K562 (cell line): ENCODE data around the gene JAKMIP2. TPM values are rescaled to one million over a fixed set of nuclear protein-coding genes. Genes with fewer than 3 reads are reported as not detected.

Experiments used
- ATAC-seq: fragments of 200-7000 bp; cut with Tn5 transposase; 3 replicates; pipeline ENCODE4 v1.9.1; 2020; ENCODE audit warnings: moderate library complexity
- BruUV-seq: library from RNA; stranded (reverse); fragments of 400-500 nt; replicated peaks from 2 replicates; lab custom pipeline; 2021; lab: Mats Ljungman, UMichigan
- CTCF ChIA-PET: fragments of 300-600 bp; formaldehyde crosslinking; extraction: SDS; loops from one replicate; lab custom pipeline; 2021; ENCODE audit warnings: low intra/inter-chr PET ratio; lab: Yijun Ruan, JAX
- POLR2A ChIA-PET: fragments of 300-600, 350-650 bp; sonication (Branson Sonifier 250); formaldehyde crosslinking; extraction: SDS; loops from one replicate; lab custom pipeline; 2021; ENCODE audit warnings: antibody characterized with exemption, inconsistent platforms; lab: Yijun Ruan, JAX
- DNase-seq, 4 experiments: peaks; one replicate each; pipeline versions ENCODE4 v3.0.0 to v3.0.0-alpha.2; 2011 to 2018; ENCODE audit warnings: low spot score in 3 of 4, mixed read lengths in 3 of 4; ENCODE audit errors: extremely low read depth in 1 of 4
- FAIRE-seq: peaks from 2 replicates; lab custom pipeline; 2011; peaks lifted over from hg19 to GRCh38; lab: Jason Lieb, UNC
- H2AFZ ChIP-seq: 2 replicates; pipeline ENCODE4 v1.6.0; 2011; ENCODE audit warnings: low read depth, low read length, control low read depth, inconsistent platforms
- H3K27ac ChIP-seq: fragments of 200-600 bp; 3 replicates; pipeline ENCODE4 v1.8.0; 2011; ENCODE audit warnings: low read depth, mild to moderate bottlenecking, control low read depth, inconsistent platforms, low read length, moderate library complexity, mixed read lengths; ENCODE audit errors: extremely low read depth
- H3K27me3 ChIP-seq, 2 experiments: fragments of 300-600 bp in 1 of 2; 2 replicates in 1 of 2; 3 replicates in 1 of 2; pipeline versions ENCODE4 v1.6.0 to v1.8.0; 2011; ENCODE audit warnings: inconsistent platforms in 2 of 2, low read length in 2 of 2, mild to moderate bottlenecking in 1 of 2, mixed read lengths in 1 of 2, moderate library complexity in 1 of 2; ENCODE audit not compliant: control insufficient read depth in 2 of 2, insufficient read depth in 2 of 2
- H3K36me3 ChIP-seq: fragments of 300-600 bp; 3 replicates; pipeline ENCODE4 v1.8.0; 2011; ENCODE audit warnings: mild to moderate bottlenecking, low read length, inconsistent platforms; ENCODE audit not compliant: control insufficient read depth, insufficient read depth
- H3K4me1 ChIP-seq, 2 experiments: fragments of 200-600 bp in 1 of 2; replicated peaks in 1 of 2; 2 replicates in 1 of 2; 3 replicates in 1 of 2; pipeline versions ENCODE4 v1.5.1 to v1.8.0; 2011; ENCODE audit warnings: inconsistent platforms in 2 of 2, low read length in 2 of 2, mild to moderate bottlenecking in 1 of 2, mixed read lengths in 1 of 2, moderate library complexity in 1 of 2; ENCODE audit not compliant: control insufficient read depth in 2 of 2, insufficient read depth in 2 of 2
- H3K4me2 ChIP-seq: 2 replicates; pipeline ENCODE4 v1.6.1; 2011; ENCODE audit warnings: low read length, control low read depth, inconsistent platforms, mixed read lengths; ENCODE audit not compliant: insufficient read depth
- H3K4me3 ChIP-seq: fragments of 200-600 bp; sonication (generic), shearing (Covaris generic); 2 replicates; pipeline ENCODE4 v1.5.1; 2016; ENCODE audit warnings: control low read depth, inconsistent platforms
- H3K79me2 ChIP-seq: fragments of 200-600 bp; 3 replicates; pipeline ENCODE4 v1.8.0; 2011; ENCODE audit warnings: low read length, inconsistent platforms; ENCODE audit not compliant: control insufficient read depth, insufficient read depth
- H3K9ac ChIP-seq, 2 experiments: 2 replicates each; pipeline versions ENCODE4 v1.6.0 to v1.6.1; 2011; ENCODE audit warnings: low read depth in 2 of 2, low read length in 2 of 2, control low read depth in 1 of 2, inconsistent platforms in 1 of 2, mild to moderate bottlenecking in 1 of 2, mixed read lengths in 1 of 2; ENCODE audit not compliant: insufficient read depth in 1 of 2
- H3K9me1 ChIP-seq: one replicate; pipeline ENCODE4 v1.6.0; 2011; ENCODE audit warnings: inconsistent platforms, mild to moderate bottlenecking, low read length, moderate library complexity; ENCODE audit not compliant: control insufficient read depth, insufficient read depth
- H3K9me3 ChIP-seq: replicated peaks from 2 replicates; pipeline ENCODE4 v1.5.1; 2011; ENCODE audit warnings: low read depth, low read length, inconsistent platforms; ENCODE audit not compliant: control insufficient read depth, insufficient read depth
- H4K20me1 ChIP-seq: replicated peaks from 2 replicates; pipeline ENCODE4 v1.6.1; 2011; ENCODE audit warnings: low read length, inconsistent platforms, mixed read lengths; ENCODE audit not compliant: control insufficient read depth, insufficient read depth
- CREB1 ChIP-seq, 2 experiments: sonication (generic) in 1 of 2; formaldehyde crosslinking in 1 of 2; IDR thresholded peaks; 2 replicates each; pipeline versions ENCODE4 v1.6.1 to v1.8.0; 2012 to 2022; ENCODE audit warnings: inconsistent platforms in 1 of 2, mild to moderate bottlenecking in 1 of 2, missing genetic modification reagents in 1 of 2, moderate library complexity in 1 of 2
- E2F8 ChIP-seq: fragments of 450-650 bp; IDR thresholded peaks from 2 replicates; pipeline ENCODE4 v1.7.1; 2018; ENCODE audit warnings: mild to moderate bottlenecking, low read depth; ENCODE audit not compliant: partially characterized antibody
- EWSR1 ChIP-seq: fragments of 450-650 bp; IDR thresholded peaks from 2 replicates; pipeline ENCODE4 v1.6.1; 2018; ENCODE audit warnings: borderline replicate concordance, mild to moderate bottlenecking, low read depth, moderate library complexity; ENCODE audit not compliant: partially characterized antibody
- HDAC2 ChIP-seq: fragments of 450-650 bp; IDR thresholded peaks from 2 replicates; pipeline ENCODE4 v1.6.1; 2016; ENCODE audit warnings: mild to moderate bottlenecking
- HNRNPUL1 ChIP-seq: fragments of 200-400 bp; formaldehyde crosslinking; IDR thresholded peaks from 2 replicates; pipeline ENCODE4 v1.6.1; 2017; ENCODE audit warnings: low read length
- NCOR1 ChIP-seq: fragments of 450-650 bp; IDR thresholded peaks from 2 replicates; pipeline ENCODE4 v1.6.1; 2016; ENCODE audit warnings: mild to moderate bottlenecking, moderate library complexity
- NR2F6 ChIP-seq: fragments of 450-650 bp; formaldehyde crosslinking; IDR thresholded peaks from 2 replicates; pipeline ENCODE4 v1.4.0; 2020; ENCODE audit warnings: mild to moderate bottlenecking
- RAD21 ChIP-seq, 2 experiments: fragments of 250-450 bp in 1 of 2; fragments of 450-650 bp in 1 of 2; sonication (Bioruptor Pico) in 1 of 2; formaldehyde crosslinking in 1 of 2; IDR thresholded peaks in 1 of 2; conservative IDR thresholded peaks in 1 of 2; 2 replicates each; pipeline versions ENCODE4 v1.4.0 to v1.8.0; 2020 to 2022; ENCODE audit warnings: mild to moderate bottlenecking in 2 of 2, moderate library complexity in 1 of 2
- SIN3B ChIP-seq: fragments of 450-650 bp; IDR thresholded peaks from 2 replicates; pipeline ENCODE4 v1.6.1; 2017; ENCODE audit warnings: low read depth, mild to moderate bottlenecking, moderate library complexity
- SMC3 ChIP-seq: conservative IDR thresholded peaks from 2 replicates; pipeline ENCODE4 v1.6.1; 2011; ENCODE audit warnings: low read depth, low read length, improper control_type of control experiment; ENCODE audit not compliant: insufficient read depth
- ZNF133 ChIP-seq: fragments of 250-450 bp; sonication (Bioruptor Pico); IDR thresholded peaks from 2 replicates; pipeline ENCODE4 v1.4.0; 2020; ENCODE audit warnings: mild to moderate bottlenecking
- ZNF740 ChIP-seq, 3 experiments: fragments of 200-800 bp in 1 of 3; sonication (Bioruptor generic) in 1 of 3; sonication (generic) in 1 of 3; formaldehyde crosslinking in 1 of 3; IDR thresholded peaks; 2 replicates each; pipeline versions ENCODE4 v1.6.1 to v1.8.0; 2016 to 2022; ENCODE audit warnings: mild to moderate bottlenecking in 2 of 3, missing compliant biosample characterization in 2 of 3, missing genetic modification characterization in 2 of 3, missing genetic modification reagents in 1 of 3
- ZSCAN29 ChIP-seq: fragments of 450-650 bp; IDR thresholded peaks from 2 replicates; pipeline ENCODE4 v1.6.1; 2017
- WGBS: fragments of 100-300 bp; shearing (Covaris generic); methylation state at CpG from one replicate; pipeline ENCODE4 v1.1.6; 2016; ENCODE audit warnings: low coverage, mixed read lengths; ENCODE audit not compliant: insufficient coverage; ENCODE audit errors: missing lambda C conversion rate; 5-methylcytosine and 5-hydroxymethylcytosine counted together
- in situ Hi-C: fragments of 300-500 bp; cut with MboI; formaldehyde crosslinking; loops from 4 replicates; pipeline ENCODE4 v1.15.0; 2018; ENCODE audit warnings: inconsistent platforms, mixed read lengths
- intact Hi-C: fragments of 100-400 bp; cut with micrococcal nuclease; formaldehyde crosslinking; loops from 2 replicates; pipeline ENCODE4 v1.14.2; 2022
- polyA plus RNA-seq, 8 experiments: library from polyadenylated mRNA; depleted of rRNA in 4 of 8; stranded (reverse) in 5 of 8; unstranded in 3 of 8; fragments of >200 nt; fragmentation: Nextera tagmentation in 2 of 8; fragmentation: Illumina TruSeq in 1 of 8; extraction: Ambion mirVana in 2 of 8; extraction: Trizol in 1 of 8; gene quantifications; 2 replicates each; pipeline versions ENCODE4 v1.2.1 to v1.2.3, GENCODE V29; 2011 to 2014; ENCODE audit warnings: inconsistent platforms in 1 of 8, missing spikeins in 1 of 8
- total RNA-seq, 7 experiments: library from RNA; depleted of rRNA in 6 of 7; stranded (reverse); fragments of >200 nt in 6 of 7; fragmentation: Illumina TruSeq in 2 of 7; extraction: Trizol in 2 of 7; gene quantifications; 2 replicates each; pipeline versions ENCODE4 v1.2.1 to v1.2.3, GENCODE V29; 2011 to 2021; ENCODE audit warnings: low replicate concordance in 1 of 7

Gene JAKMIP2
- total and polyA plus RNA-seq, 9 of the 15 experiments (the other 6 are each of a cell fraction or from before 2014, with no cell fraction given), result not detected

GRCh38 chr5:147675168-147675567, 107.4 kb downstream of the JAKMIP2 start:
- FAIRE-seq, result no peak

GRCh38 chr5:147674411-147674810, 108.1 kb downstream of the JAKMIP2 start:
- H4K20me1 ChIP-seq, result no peaks in the 10 kb centered on the region
- CTCF ChIA-PET, result no interaction called here
- no peak for DNase-seq
- no peak overlapping the region for H3K27ac ChIP-seq
- intact Hi-C loops, result no loop called here
- in situ Hi-C loops, result no loop called here
- no peaks in the 10 kb centered on the region for H3K79me2 ChIP-seq
- H3K9ac ChIP-seq, result no peak overlapping the region
- H3K36me3 ChIP-seq, result no peaks in the 10 kb centered on the region
- H3K27me3 ChIP-seq, result no peaks in the 10 kb centered on the region
- no peak overlapping the region for H2AFZ ChIP-seq
- H3K4me1 ChIP-seq, result no peaks in the 10 kb centered on the region
- BruUV-seq, result no TSS peak
- H3K4me3 ChIP-seq, result no peak overlapping the region
- POLR2A ChIA-PET, result no interaction called here
- H3K4me2 ChIP-seq, result no peak overlapping the region
- H3K9me3 ChIP-seq, result peaks cover 3% of the 10 kb centered on the region; the same call in 1 of the 2 replicates
- 0% methylated on average over 4 of the region's 4 CpGs for whole genome bisulfite sequencing
- no peaks in the 10 kb centered on the region for H3K9me1 ChIP-seq
- no peak for FAIRE-seq
- ATAC-seq, result no peak
- no peak for TF ChIP-seq E2F8
- TF ChIP-seq ZNF740 (CRISPR knock-in tag; IDR thresholded peaks at IDR 0.05), result no peak
- TF ChIP-seq ZNF740 (tag; IDR thresholded peaks at IDR 0.05), result no peak
- TF ChIP-seq SIN3B, result no peak
- TF ChIP-seq HDAC2, result no peak
- TF ChIP-seq ZNF133 (CRISPR knock-in tag), result no peak
- no peak for TF ChIP-seq EWSR1
- TF ChIP-seq HNRNPUL1, result no peak
- no peak for TF ChIP-seq NR2F6 (CRISPR knock-in tag)
- TF ChIP-seq ZSCAN29, result no peak
- no peak for TF ChIP-seq NCOR1
- no peak for TF ChIP-seq SMC3

More at GRCh38 chr5:147675168-147675567, 107.4 kb downstream of the JAKMIP2 start:
- ATAC-seq, result no peak
- TF ChIP-seq RAD21 (CRISPR knock-in tag; conservative IDR thresholded peaks at IDR 0.05 in 1 of 2, IDR thresholded peaks at IDR 0.05 in 1 of 2) (peak in 1 of 2 experiments; percentile 8; a peak in 1 of 4 replicates), CREB1 (IDR thresholded peaks at IDR 0.05) (no peak), CREB1 (CRISPR knock-in tag; IDR thresholded peaks at IDR 0.05) (no peak)
- TF ChIP-seq, all 486 proteins: peak for 1
- H2AFZ ChIP-seq, result no peak overlapping the region
- no peaks in the 10 kb centered on the region for H3K36me3 ChIP-seq
- no peaks in the 10 kb centered on the region for H3K79me2 ChIP-seq
- H3K27me3 ChIP-seq, result no peaks in the 10 kb centered on the region
- H3K9ac ChIP-seq, result no peak overlapping the region
- WGBS, result 4% methylated on average over 2 of the region's 2 CpGs
- H3K4me3 ChIP-seq, result no peak overlapping the region
- H4K20me1 ChIP-seq, result no peaks in the 10 kb centered on the region
- intact Hi-C loops (no loop called here), in situ Hi-C loops (no loop called here)
- ChIA-PET POLR2A (interaction anchor here (0.6 kb wide), 1 partner anchor 380 kb away, joined by 4 read pairs; no protein-coding TSS in a partner anchor), CTCF (no interaction called here)
- BruUV-seq, result no TSS peak
- peaks cover 3% of the 10 kb centered on the region; the same call in 1 of the 2 replicates for H3K9me3 ChIP-seq
- no peak overlapping the region for H3K4me2 ChIP-seq
- no peak for DNase-seq
- H3K27ac ChIP-seq, result no peak overlapping the region
- H3K4me1 ChIP-seq, result no peaks in the 10 kb centered on the region
- H3K9me1 ChIP-seq, result no peaks in the 10 kb centered on the region
